ENCODE measurements around the gene SPATA45. TPM values are rescaled to one million over a fixed set of nuclear protein-coding genes. Genes with fewer than 3 reads are reported as not detected.
"Not testable (repeated sequence)": the region's sequence is repeated elsewhere in the genome, so short reads cannot be mapped to it uniquely, and the experiment has no call there.

SPATA45 gene
- total RNA-seq, 4 donors from 2014 or later: not detected

DNA sequence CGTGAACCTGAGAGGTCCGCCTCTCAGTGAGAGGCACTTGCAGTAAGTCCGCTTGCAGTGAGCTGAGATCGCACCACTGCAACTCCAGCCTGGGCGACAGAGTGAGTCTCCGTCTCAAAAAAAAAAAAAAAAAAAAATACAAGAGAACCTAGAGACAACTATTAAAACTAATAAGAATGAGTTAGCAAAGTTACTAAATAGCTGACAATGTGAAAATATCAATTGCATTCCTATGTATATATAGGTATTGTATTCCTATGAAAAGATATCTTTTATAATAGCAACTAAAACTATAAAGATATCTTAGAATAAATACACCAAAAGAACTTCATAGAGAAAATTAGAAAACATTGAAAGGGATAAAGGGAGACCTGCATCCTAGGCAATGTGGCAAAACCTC is 31.0 kb upstream of the SPATA45 start:
- Histone ChIP-seq H3K9me3 (no peaks in the 10 kb centered on the region), H3K27me3 (no peaks in the 10 kb centered on the region), H3K4me3 (no peak overlapping the region), H3K27ac (no peak overlapping the region), H3K4me1 (no peaks in the 10 kb centered on the region), H3K36me3 (peaks cover 0 to 14% of the 10 kb centered on the region in 2 donors)
- intact Hi-C loops (cut with DNase I; ENCODE audit: low total_unique reads) (no loop called here), in situ Hi-C loops (cut with MboI; ENCODE audit: low sequenced_read_pairs in 4 of 4) (no loop called here)
- ATAC-seq: no peak
- no peak for DNase-seq
- TF ChIP-seq, protein P1, sequence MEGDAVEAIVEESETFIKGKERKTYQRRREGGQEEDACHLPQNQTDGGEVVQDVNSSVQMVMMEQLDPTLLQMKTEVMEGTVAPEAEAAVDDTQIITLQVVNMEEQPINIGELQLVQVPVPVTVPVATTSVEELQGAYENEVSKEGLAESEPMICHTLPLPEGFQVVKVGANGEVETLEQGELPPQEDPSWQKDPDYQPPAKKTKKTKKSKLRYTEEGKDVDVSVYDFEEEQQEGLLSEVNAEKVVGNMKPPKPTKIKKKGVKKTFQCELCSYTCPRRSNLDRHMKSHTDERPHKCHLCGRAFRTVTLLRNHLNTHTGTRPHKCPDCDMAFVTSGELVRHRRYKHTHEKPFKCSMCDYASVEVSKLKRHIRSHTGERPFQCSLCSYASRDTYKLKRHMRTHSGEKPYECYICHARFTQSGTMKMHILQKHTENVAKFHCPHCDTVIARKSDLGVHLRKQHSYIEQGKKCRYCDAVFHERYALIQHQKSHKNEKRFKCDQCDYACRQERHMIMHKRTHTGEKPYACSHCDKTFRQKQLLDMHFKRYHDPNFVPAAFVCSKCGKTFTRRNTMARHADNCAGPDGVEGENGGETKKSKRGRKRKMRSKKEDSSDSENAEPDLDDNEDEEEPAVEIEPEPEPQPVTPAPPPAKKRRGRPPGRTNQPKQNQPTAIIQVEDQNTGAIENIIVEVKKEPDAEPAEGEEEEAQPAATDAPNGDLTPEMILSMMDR (IDR thresholded peaks at IDR 0.05 in 4 of 5, conservative IDR thresholded peaks at IDR 0.05 in 1 of 5): no peak
- TF ChIP-seq POLR2A (IDR thresholded peaks at IDR 0.05): no peak

DNA sequence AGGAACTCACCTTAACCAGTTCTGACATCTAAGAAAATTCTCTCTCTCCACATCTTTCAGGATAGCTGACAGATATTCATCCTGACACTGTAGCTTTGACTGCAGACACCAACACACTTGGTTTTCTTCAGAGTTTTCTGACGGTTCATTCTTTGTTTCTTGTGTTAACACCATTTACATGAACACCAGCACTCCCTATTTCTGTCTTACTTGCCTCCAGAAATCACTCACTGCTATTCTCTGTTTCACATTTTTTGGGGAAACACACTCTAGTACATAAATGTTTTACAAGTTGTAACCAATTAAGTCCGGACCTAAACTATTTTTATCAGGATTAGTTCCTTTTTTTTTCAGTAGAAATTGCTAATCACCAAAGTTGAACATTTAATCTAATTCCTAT is 26.1 kb upstream of the SPATA45 start:
- Histone ChIP-seq H3K9me3 (no peaks in the 10 kb centered on the region), H3K4me1 (no peaks in the 10 kb centered on the region), H3K27ac (no peak overlapping the region), H3K27me3 (no peaks in the 10 kb centered on the region), H3K36me3 (peaks cover 0 to 15% of the 10 kb centered on the region in 2 donors), H3K4me3 (no peak overlapping the region)
- no peak for TF ChIP-seq POLR2A (IDR thresholded peaks at IDR 0.05)
- TF ChIP-seq, protein P1 (IDR thresholded peaks at IDR 0.05 in 4 of 5, conservative IDR thresholded peaks at IDR 0.05 in 1 of 5): no peak
- no peak for DNase-seq
- intact Hi-C loops (cut with DNase I; ENCODE audit: low total_unique reads) (no loop called here), in situ Hi-C loops (cut with MboI; ENCODE audit: low sequenced_read_pairs in 4 of 4) (no loop called here)
- no peak for ATAC-seq

DNA sequence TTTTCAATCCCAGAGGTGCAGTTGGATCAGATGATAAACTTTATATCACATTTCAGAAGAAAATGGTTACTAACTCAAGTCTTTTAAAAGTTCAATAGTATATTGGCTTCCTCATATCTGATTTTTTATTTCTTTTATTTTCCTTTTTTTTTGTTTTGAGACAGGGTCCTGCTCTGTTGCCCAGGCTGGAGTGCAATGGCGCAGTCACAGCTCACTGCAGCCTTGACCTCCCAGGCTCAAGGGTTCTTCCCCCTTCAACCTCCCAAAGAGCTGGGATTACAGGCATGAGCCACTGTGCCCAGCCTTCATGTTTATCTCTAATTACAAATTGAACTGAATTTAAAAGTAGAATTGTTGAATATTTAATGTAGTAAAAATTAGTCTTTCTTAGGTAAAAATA is 24.5 kb upstream of the SPATA45 start:
- in situ Hi-C loops (cut with MboI; ENCODE audit: low sequenced_read_pairs in 4 of 4) (no loop called here), intact Hi-C loops (cut with DNase I; ENCODE audit: low total_unique reads) (no loop called here)
- Histone ChIP-seq H3K36me3 (peaks cover 0 to 17% of the 10 kb centered on the region in 2 donors), H3K9me3 (no peaks in the 10 kb centered on the region), H3K27ac (no peak overlapping the region), H3K4me3 (no peak overlapping the region), H3K4me1 (no peaks in the 10 kb centered on the region), H3K27me3 (no peaks in the 10 kb centered on the region)
- no peak for TF ChIP-seq POLR2A (IDR thresholded peaks at IDR 0.05)
- TF ChIP-seq, protein P1 (IDR thresholded peaks at IDR 0.05 in 4 of 5, conservative IDR thresholded peaks at IDR 0.05 in 1 of 5): no peak
- DNase-seq (no peak), ATAC-seq (no peak)

DNA sequence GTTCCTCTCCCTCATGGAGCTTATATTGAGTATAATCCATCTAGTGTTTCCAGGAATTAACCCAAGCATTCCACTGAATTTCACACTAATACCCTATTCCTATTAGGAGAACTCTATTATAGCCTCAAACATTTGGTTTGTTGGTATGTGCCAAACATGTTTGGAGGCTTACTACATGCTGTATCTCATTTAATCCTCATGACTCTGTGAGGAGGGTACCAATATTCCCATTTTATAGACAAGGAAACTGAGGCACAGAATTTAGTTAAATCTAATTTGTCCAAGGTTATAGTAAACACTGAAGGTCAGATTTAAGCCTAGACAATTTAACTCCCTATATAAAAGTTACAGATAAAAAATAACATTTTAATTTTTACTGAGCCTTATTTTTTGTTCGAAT is 19.7 kb upstream of the SPATA45 start:
- intact Hi-C loops (cut with DNase I; ENCODE audit: low total_unique reads): no loop called here
- H3K4me3 ChIP-seq: no peak overlapping the region
- DNase-seq: no peak
- no peaks in the 10 kb centered on the region for H3K27me3 ChIP-seq
- in situ Hi-C loops (cut with MboI; ENCODE audit: low sequenced_read_pairs in 4 of 4): no loop called here
- TF ChIP-seq, protein P1 (IDR thresholded peaks at IDR 0.05 in 4 of 5, conservative IDR thresholded peaks at IDR 0.05 in 1 of 5): no peak
- TF ChIP-seq POLR2A (IDR thresholded peaks at IDR 0.05): no peak
- no peak for ATAC-seq
- H3K27ac ChIP-seq: no peak overlapping the region
- peaks cover 0 to 4% of the 10 kb centered on the region in 2 donors for H3K36me3 ChIP-seq
- H3K4me1 ChIP-seq: no peaks in the 10 kb centered on the region
- H3K9me3 ChIP-seq: no peaks in the 10 kb centered on the region

DNA sequence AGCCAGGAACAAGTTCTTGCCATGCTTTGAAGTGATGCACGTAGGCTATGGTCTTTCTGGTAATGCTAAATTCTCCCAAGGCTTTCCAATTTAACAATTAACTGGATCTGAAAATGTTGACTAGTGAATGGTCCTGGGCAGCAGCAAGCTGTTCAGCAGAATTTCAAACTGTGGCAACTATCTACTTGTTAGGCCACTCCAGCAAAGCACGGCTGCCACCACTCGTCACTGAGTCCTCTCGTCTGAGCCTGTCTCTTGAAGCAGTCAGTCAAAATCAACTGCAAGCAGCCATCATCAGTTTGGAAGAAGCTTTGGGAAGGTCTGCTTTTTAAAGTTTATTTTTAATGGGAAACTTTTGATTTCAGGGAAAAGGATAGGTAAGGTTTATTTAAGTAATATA is 16.8 kb upstream of the SPATA45 start:
- intact Hi-C loops (cut with DNase I; ENCODE audit: low total_unique reads) (no loop called here), in situ Hi-C loops (cut with MboI; ENCODE audit: low sequenced_read_pairs in 4 of 4) (no loop called here)
- no peak for TF ChIP-seq POLR2A (IDR thresholded peaks at IDR 0.05)
- TF ChIP-seq, protein P1 (IDR thresholded peaks at IDR 0.05 in 4 of 5, conservative IDR thresholded peaks at IDR 0.05 in 1 of 5): no peak
- DNase-seq: no peak
- no peak overlapping the region for H3K4me3 ChIP-seq
- H3K27ac ChIP-seq: no peak overlapping the region
- peaks cover 2 to 7% of the 10 kb centered on the region in 2 donors for H3K4me1 ChIP-seq
- no peak for ATAC-seq
- H3K27me3 ChIP-seq: no peaks in the 10 kb centered on the region
- no peaks in the 10 kb centered on the region for H3K9me3 ChIP-seq
- peaks cover 0 to 4% of the 10 kb centered on the region in 2 donors for H3K36me3 ChIP-seq

DNA sequence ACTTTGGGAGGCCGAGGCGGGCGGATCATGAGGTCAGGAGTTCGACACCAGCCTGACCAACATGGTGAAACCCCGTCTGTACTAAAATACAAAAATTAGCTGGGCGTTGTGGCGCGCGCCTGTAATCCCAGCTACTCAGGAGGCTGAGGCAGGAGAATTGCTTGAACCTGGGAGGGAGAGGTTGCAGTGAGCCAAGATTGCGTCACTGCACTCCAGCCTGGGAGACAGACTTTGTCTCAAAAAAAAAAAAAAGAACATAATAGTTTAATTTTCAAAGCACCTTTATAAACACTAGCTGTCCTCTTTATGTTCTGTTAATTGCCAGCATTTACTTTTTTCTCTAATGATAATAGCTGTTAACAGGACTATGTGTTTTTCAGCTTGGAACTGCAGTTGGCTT is 15.9 kb upstream of the SPATA45 start:
- intact Hi-C loops (cut with DNase I; ENCODE audit: low total_unique reads); DNase-seq; H3K9me3 ChIP-seq; H3K36me3 ChIP-seq; in situ Hi-C loops (cut with MboI; ENCODE audit: low sequenced_read_pairs in 4 of 4); ATAC-seq; H3K27ac ChIP-seq; H3K27me3 ChIP-seq; H3K4me3 ChIP-seq: not testable (repeated sequence)
- H3K4me1 ChIP-seq: peaks cover 7 to 14% of the 10 kb centered on the region in 2 donors
